ENCODE measurements around the gene SAPCD2.

DNA sequence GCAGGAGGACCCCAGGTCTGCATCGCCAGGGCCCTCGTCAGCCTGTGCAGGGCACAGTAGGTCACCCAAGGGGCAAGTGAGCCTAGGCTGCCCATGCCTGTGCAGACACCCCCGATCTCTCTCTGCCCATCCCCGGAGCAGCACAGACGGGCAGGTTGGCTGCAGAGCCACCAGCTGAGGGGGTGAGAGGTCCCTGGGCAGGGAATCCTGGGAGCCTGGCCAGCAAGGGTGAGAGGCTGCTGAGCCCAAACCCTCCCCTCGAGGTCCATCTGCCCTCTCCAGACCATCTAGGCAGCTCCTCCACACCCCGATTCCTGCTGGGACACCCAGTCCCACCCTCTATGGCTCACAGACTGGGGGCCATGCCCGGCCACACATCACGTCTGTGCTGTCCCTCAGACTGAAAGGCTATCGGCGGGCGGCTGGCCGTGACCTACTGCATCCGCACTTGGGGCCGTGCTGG, 46.9 kb upstream of the SAPCD2 start:
- TF ChIP-seq POLR2A (IDR thresholded peaks at IDR 0.05) = no peak
- TF ChIP-seq, protein P1, sequence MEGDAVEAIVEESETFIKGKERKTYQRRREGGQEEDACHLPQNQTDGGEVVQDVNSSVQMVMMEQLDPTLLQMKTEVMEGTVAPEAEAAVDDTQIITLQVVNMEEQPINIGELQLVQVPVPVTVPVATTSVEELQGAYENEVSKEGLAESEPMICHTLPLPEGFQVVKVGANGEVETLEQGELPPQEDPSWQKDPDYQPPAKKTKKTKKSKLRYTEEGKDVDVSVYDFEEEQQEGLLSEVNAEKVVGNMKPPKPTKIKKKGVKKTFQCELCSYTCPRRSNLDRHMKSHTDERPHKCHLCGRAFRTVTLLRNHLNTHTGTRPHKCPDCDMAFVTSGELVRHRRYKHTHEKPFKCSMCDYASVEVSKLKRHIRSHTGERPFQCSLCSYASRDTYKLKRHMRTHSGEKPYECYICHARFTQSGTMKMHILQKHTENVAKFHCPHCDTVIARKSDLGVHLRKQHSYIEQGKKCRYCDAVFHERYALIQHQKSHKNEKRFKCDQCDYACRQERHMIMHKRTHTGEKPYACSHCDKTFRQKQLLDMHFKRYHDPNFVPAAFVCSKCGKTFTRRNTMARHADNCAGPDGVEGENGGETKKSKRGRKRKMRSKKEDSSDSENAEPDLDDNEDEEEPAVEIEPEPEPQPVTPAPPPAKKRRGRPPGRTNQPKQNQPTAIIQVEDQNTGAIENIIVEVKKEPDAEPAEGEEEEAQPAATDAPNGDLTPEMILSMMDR (IDR thresholded peaks at IDR 0.05) = no peak
